ACC112 (cell line): ENCODE results near the gene PRDM16.

ENCODE experiments used
- H2AFZ ChIP-seq: fragments of 200-600 bp; sonication (generic); one replicate; pipeline ENCODE4 v1.6.0; 2017; ENCODE audit warnings: antibody characterized with exemption, low read length; ENCODE audit not compliant: unreplicated experiment
- H3K27ac ChIP-seq: fragments of 200-600 bp; sonication (generic); 2 replicates; pipeline ENCODE4 v1.5.1; 2014; ENCODE audit warnings: low read depth, mild to moderate bottlenecking, antibody characterized with exemption, low read length, moderate library complexity
- H3K27me3 ChIP-seq: fragments of 200-600 bp; sonication (generic); 2 replicates; pipeline ENCODE4 v1.6.1; 2014; ENCODE audit warnings: mild to moderate bottlenecking, antibody characterized with exemption, low read length, moderate library complexity, mixed read lengths; ENCODE audit not compliant: insufficient read depth
- H3K36me3 ChIP-seq: fragments of 200-600 bp; sonication (generic); 2 replicates; pipeline ENCODE4 v1.6.1; 2016; ENCODE audit warnings: mild to moderate bottlenecking, antibody characterized with exemption, low read length, moderate library complexity, mixed read lengths; ENCODE audit not compliant: insufficient read depth
- H3K4me1 ChIP-seq: fragments of 200-600 bp; sonication (generic); one replicate; pipeline ENCODE4 v1.6.1; 2016; ENCODE audit warnings: low read length, mixed read lengths; ENCODE audit not compliant: insufficient read depth, unreplicated experiment, control insufficient read depth
- H3K4me3 ChIP-seq: fragments of 200-600 bp; sonication (generic); 2 replicates; pipeline ENCODE4 v1.5.1; 2014; ENCODE audit warnings: mild to moderate bottlenecking, low read depth, low read length
- H3K79me2 ChIP-seq: fragments of 200-600 bp; sonication (generic); one replicate; pipeline ENCODE4 v1.6.0; 2016; ENCODE audit warnings: low read length; ENCODE audit not compliant: control insufficient read depth, unreplicated experiment, insufficient read depth

The PRDM16 gene

DNA sequence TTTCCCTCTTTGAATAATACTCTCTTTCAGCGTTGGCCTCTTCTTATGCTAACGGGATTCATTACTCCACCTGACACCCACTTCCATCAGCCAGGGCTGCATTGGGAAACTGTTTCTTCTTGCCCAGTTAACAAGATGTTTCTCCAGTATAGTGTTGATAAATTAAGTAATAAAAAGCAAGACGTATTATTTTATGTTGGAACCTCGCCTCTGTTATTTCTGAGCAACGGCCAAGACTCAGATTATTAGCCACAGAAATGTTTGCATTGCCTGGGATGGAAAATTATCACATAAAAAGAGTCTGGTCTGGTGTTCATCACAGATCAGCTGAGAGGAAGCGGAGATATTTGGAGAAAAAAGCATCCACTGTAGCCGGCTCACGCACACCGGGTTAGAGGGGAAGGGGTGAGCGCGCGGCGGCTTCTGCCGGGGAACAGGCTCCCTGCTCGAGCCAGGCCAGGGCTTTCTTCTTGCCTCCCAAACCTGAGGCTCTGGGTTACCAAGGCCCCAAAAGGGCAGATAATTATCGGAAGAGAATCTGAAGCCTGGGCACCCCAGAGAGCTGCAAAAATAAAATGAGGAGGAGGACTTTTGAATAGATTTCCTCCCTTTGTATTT lies 189.5 kb downstream of the PRDM16 start:
- Histone ChIP-seq H2AFZ (no peak overlapping the region), H3K27me3 (no peaks in the 10 kb centered on the region), H3K27ac (no peak overlapping the region), H3K4me3 (no peak overlapping the region), H3K36me3 (no peaks in the 10 kb centered on the region), H3K79me2 (no peaks in the 10 kb centered on the region), H3K4me1 (no peaks in the 10 kb centered on the region)

- Histone ChIP-seq H3K27ac (no peak overlapping the region), H3K4me3 (no peak overlapping the region), H3K79me2 (no peaks in the 10 kb centered on the region), H3K36me3 (no peaks in the 10 kb centered on the region), H3K4me1 (no peaks in the 10 kb centered on the region), H3K27me3 (no peaks in the 10 kb centered on the region), H2AFZ (no peak overlapping the region)
Measured at GRCh38 chr1:3259020-3259419, 190.0 kb downstream of the PRDM16 start.

DNA sequence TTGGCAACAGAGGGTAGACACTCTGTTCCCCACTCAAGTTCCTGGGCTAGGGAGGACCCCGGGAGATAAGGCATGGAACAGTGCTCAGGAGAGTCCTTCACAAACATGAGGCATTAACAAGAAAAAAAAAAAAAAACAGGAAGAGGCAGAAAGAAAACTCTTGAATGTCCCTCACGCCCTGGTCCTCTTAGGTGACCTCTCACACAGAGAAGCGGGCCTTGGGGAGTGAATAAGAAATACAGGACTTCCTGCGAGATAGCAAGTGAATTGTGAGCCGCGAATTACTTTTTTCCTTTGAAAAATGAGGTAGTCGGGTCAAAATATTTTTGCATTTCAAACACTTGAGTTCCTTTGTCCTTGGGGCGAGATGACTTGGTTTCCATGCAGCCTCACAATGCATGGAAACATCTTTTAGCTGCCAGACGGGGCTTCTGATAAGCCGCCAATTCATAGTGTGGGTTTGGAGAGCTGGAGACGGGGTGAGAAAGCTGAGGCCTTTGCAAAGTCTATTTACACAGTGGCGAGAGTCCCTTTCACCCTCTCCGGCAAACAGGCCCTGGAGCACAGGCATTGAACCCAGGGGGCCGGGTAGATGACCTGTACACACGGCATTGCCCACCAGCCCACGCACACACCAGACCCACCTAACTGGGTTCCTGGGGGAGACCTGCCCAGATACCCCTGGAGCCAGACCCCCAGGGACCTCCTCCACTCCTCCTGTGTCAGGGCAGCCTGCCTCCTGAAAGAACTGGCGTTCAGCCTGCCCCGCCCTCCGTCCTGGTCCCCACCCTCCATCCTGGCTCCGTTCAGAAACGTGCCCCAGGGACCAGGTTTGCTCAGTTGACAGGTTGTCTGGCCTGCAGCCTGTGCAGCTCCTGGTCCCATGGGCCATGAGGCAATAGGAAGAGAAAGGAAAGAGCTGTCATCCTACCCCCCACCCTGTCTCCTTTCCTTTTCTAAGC lies 192.3 kb downstream of the PRDM16 start:
- Histone ChIP-seq H3K4me1 (no peaks in the 10 kb centered on the region), H3K27me3 (no peaks in the 10 kb centered on the region), H3K4me3 (no peak overlapping the region), H3K36me3 (no peaks in the 10 kb centered on the region), H3K27ac (no peak overlapping the region), H3K79me2 (no peaks in the 10 kb centered on the region), H2AFZ (no peak overlapping the region)

DNA sequence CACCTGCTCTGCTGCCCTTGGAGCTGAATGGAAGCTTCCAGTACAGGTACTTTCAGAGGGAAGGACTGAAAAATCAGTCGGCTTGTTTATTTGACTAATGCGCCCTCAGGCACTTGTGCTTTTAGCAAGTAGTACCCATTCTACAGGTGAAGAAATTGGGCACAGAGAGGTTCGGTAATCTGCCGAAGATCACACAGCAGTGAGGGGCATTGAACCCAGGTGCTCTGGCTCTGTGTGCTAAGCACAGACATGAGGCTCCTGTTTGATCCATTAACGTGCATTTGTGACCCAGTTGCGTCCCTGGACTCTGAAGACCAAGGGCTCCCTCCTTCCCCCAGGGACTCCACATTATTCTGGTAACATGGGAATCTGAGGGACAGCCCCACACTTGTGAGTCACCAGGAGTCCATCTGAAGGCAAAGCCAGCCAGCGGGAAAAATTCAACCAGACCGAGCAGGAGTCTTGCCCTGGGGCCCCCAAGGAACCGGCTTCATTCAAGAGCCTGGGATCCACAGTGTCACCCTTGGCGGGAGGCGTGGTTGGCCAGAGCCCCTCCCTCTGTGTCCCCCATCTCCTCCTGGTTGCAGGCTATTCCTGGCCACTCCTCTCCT lies 193.1 kb downstream of the PRDM16 start:
- Histone ChIP-seq H3K4me3 (no peak overlapping the region), H3K27ac (no peak overlapping the region), H3K36me3 (no peaks in the 10 kb centered on the region), H2AFZ (no peak overlapping the region), H3K4me1 (no peaks in the 10 kb centered on the region), H3K79me2 (no peaks in the 10 kb centered on the region), H3K27me3 (no peaks in the 10 kb centered on the region)

- H3K36me3 ChIP-seq = no peaks in the 10 kb centered on the region
- no peak overlapping the region for H3K4me3 ChIP-seq
- no peak overlapping the region for H3K27ac ChIP-seq
- no peaks in the 10 kb centered on the region for H3K79me2 ChIP-seq
- H2AFZ ChIP-seq = no peak overlapping the region
- H3K4me1 ChIP-seq = no peaks in the 10 kb centered on the region
- no peaks in the 10 kb centered on the region for H3K27me3 ChIP-seq
Measured at GRCh38 chr1:3262681-3263286, 193.8 kb downstream of the PRDM16 start.

- H2AFZ ChIP-seq = no peak overlapping the region
Measured at GRCh38 chr1:3263790-3264189, 194.8 kb downstream of the PRDM16 start.

GRCh38 chr1:3264456-3264855 lies 195.5 kb downstream of the PRDM16 start:
- no peaks in the 10 kb centered on the region for H3K79me2 ChIP-seq
- no peaks in the 10 kb centered on the region for H3K27me3 ChIP-seq
- no peak overlapping the region for H3K27ac ChIP-seq
- no peak overlapping the region for H3K4me3 ChIP-seq
- H3K4me1 ChIP-seq = no peaks in the 10 kb centered on the region
- H3K36me3 ChIP-seq = no peaks in the 10 kb centered on the region
- no peak overlapping the region for H2AFZ ChIP-seq

More at GRCh38 chr1:3263790-3264189, 194.8 kb downstream of the PRDM16 start:
- Histone ChIP-seq H3K27ac (no peak overlapping the region), H3K36me3 (no peaks in the 10 kb centered on the region), H3K79me2 (no peaks in the 10 kb centered on the region), H3K4me1 (no peaks in the 10 kb centered on the region), H3K27me3 (no peaks in the 10 kb centered on the region), H3K4me3 (no peak overlapping the region)

- Histone ChIP-seq H3K36me3 (no peaks in the 10 kb centered on the region), H2AFZ (no peak overlapping the region), H3K27me3 (no peaks in the 10 kb centered on the region), H3K79me2 (no peaks in the 10 kb centered on the region), H3K4me3 (no peak overlapping the region), H3K27ac (no peak overlapping the region), H3K4me1 (no peaks in the 10 kb centered on the region)
Measured at GRCh38 chr1:3265835-3266805, 197.1 kb downstream of the PRDM16 start.

DNA sequence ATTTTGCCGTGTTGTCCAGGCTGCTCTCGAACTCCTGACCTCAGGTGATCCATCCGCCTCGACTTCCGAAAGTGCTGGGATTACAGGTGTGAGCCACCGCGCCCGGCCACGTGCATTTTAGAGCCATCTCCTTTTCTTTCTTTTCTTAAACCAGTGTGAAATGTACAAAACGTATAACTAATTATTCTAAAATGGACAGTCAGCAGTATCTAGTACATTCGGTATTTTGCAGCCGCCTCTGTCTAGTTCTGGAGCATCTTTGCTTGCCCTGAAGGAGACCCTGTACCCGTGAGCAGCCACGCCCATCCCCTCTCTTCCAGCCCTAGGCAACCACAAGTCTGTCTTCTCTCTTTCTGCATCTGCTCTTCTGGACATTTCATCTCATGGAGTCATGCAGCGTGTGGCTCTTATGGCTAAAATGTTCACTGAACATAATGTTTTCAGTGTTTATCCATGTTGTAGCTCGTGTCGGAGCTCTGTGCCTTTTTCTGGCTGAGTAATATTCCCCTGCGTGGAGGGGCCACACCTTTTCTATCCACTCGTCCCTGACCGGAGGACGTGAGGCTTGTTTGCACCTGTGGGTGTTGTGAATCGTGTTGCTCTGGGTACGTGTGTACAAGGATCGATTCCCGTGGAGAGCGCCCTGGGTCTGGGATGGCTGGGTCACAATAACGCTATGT lies 198.0 kb downstream of the PRDM16 start:
- Histone ChIP-seq H3K27me3 (no peaks in the 10 kb centered on the region), H3K27ac (no peak overlapping the region), H3K36me3 (no peaks in the 10 kb centered on the region), H3K4me3 (no peak overlapping the region), H3K4me1 (no peaks in the 10 kb centered on the region), H3K79me2 (no peaks in the 10 kb centered on the region), H2AFZ (no peak overlapping the region)
